ENCODE results near the gene GC. TPM values are rescaled to one million over a fixed set of nuclear protein-coding genes. Genes with fewer than 3 reads are reported as not detected.

Gene GC
- total RNA-seq, 1 experiment from 2014 or later, result not detected

DNA sequence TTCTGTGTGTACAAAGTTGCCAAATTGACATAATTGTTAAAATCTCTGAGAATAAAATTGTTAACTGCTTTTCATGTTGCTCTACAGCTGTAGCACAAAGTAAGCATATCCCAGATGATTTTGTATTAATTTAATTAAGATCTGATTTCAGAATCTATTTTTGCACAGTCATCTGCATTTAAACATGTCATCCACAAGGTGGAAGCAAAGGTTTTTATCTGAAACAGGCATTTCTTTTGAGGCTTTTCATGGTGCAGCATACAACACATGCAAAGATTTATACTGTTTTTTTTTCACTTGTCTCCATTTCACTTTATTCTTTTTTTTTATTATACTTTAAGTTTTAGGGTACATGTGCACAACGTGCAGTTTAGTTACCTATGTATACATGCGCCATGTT is 51.2 kb downstream of the GC start:
- no peak overlapping the region for H2AFZ ChIP-seq
- intact Hi-C loops (cut with micrococcal nuclease; ENCODE audit: unreplicated experiment), result loop anchor here (1.0 kb wide), 1 partner anchor 554 kb away; no protein-coding TSS in a partner anchor
- no peak for TF ChIP-seq EZH2 (IDR thresholded peaks at IDR 0.05; ENCODE audit: low read depth)
- TF ChIP-seq, protein P1, sequence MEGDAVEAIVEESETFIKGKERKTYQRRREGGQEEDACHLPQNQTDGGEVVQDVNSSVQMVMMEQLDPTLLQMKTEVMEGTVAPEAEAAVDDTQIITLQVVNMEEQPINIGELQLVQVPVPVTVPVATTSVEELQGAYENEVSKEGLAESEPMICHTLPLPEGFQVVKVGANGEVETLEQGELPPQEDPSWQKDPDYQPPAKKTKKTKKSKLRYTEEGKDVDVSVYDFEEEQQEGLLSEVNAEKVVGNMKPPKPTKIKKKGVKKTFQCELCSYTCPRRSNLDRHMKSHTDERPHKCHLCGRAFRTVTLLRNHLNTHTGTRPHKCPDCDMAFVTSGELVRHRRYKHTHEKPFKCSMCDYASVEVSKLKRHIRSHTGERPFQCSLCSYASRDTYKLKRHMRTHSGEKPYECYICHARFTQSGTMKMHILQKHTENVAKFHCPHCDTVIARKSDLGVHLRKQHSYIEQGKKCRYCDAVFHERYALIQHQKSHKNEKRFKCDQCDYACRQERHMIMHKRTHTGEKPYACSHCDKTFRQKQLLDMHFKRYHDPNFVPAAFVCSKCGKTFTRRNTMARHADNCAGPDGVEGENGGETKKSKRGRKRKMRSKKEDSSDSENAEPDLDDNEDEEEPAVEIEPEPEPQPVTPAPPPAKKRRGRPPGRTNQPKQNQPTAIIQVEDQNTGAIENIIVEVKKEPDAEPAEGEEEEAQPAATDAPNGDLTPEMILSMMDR (conservative IDR thresholded peaks at IDR 0.05), result peak; percentile 62
- H3K9me3 ChIP-seq (ENCODE audit: insufficient read depth, low read depth), result no peaks in the 10 kb centered on the region
- H3K27ac ChIP-seq, result no peak overlapping the region
- H3K4me2 ChIP-seq, result no peak overlapping the region
- ChIA-PET CTCF (no interaction called here), POLR2A (ENCODE audit: unreplicated experiment) (no interaction called here)
- no peaks in the 10 kb centered on the region for H3K4me1 ChIP-seq (replicated peaks; ENCODE audit: insufficient read depth)
- no TSS peak for BruUV-seq (replicated peaks)
- H3F3A ChIP-seq (ENCODE audit: insufficient read depth, low read depth), result no peaks in the 10 kb centered on the region
- H3K36me3 ChIP-seq (ENCODE audit: low read depth), result no peaks in the 10 kb centered on the region
- no peaks in the 10 kb centered on the region for H3K27me3 ChIP-seq (ENCODE audit: insufficient read depth, low read depth)
- no peak for DNase-seq
- H3K79me2 ChIP-seq (ENCODE audit: low read depth), result no peaks in the 10 kb centered on the region
- no peaks in the 10 kb centered on the region for H3K9me2 ChIP-seq (ENCODE audit: insufficient read depth)
- H3K4me3 ChIP-seq, result no peak overlapping the region
- H4K20me1 ChIP-seq (ENCODE audit: insufficient read depth), result no peaks in the 10 kb centered on the region

DNA sequence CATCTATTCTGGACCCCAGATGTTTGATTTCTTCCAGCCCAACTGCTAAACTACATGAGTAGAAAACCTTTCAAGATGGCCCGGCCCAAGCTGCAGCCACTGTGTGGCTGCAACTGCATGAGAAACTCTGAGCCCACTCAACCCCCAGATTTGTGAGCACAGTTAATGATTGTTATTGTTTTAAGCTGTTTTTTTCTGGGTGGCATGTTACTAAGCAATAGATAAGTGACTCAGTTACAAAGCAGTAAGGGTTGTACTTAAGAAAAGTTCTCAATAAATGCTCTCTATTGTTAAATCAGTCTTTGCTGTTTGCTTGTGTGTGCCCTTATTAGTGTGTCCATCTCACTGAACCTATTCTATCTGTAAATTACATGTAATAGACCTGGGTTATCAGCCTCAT is 51.8 kb downstream of the GC start:
- no peaks in the 10 kb centered on the region for H3K9me3 ChIP-seq (ENCODE audit: insufficient read depth, low read depth)
- ChIA-PET CTCF (no interaction called here), POLR2A (ENCODE audit: unreplicated experiment) (no interaction called here)
- H2AFZ ChIP-seq, result no peak overlapping the region
- H3K4me3 ChIP-seq, result no peak overlapping the region
- no peak for TF ChIP-seq EZH2 (IDR thresholded peaks at IDR 0.05; ENCODE audit: low read depth)
- TF ChIP-seq, protein P1 (conservative IDR thresholded peaks at IDR 0.05), result no peak
- no peaks in the 10 kb centered on the region for H3K4me1 ChIP-seq (replicated peaks; ENCODE audit: insufficient read depth)
- BruUV-seq (replicated peaks), result no TSS peak
- no peak for DNase-seq
- H4K20me1 ChIP-seq (ENCODE audit: insufficient read depth), result no peaks in the 10 kb centered on the region
- H3K79me2 ChIP-seq (ENCODE audit: low read depth), result no peaks in the 10 kb centered on the region
- no peak overlapping the region for H3K27ac ChIP-seq
- H3K27me3 ChIP-seq (ENCODE audit: insufficient read depth, low read depth), result no peaks in the 10 kb centered on the region
- intact Hi-C loops (cut with micrococcal nuclease; ENCODE audit: unreplicated experiment), result loop anchor here (1.0 kb wide), 1 partner anchor 554 kb away; no protein-coding TSS in a partner anchor
- H3F3A ChIP-seq (ENCODE audit: insufficient read depth, low read depth), result no peaks in the 10 kb centered on the region
- no peaks in the 10 kb centered on the region for H3K9me2 ChIP-seq (ENCODE audit: insufficient read depth)
- no peak overlapping the region for H3K4me2 ChIP-seq
- no peaks in the 10 kb centered on the region for H3K36me3 ChIP-seq (ENCODE audit: low read depth)

DNA sequence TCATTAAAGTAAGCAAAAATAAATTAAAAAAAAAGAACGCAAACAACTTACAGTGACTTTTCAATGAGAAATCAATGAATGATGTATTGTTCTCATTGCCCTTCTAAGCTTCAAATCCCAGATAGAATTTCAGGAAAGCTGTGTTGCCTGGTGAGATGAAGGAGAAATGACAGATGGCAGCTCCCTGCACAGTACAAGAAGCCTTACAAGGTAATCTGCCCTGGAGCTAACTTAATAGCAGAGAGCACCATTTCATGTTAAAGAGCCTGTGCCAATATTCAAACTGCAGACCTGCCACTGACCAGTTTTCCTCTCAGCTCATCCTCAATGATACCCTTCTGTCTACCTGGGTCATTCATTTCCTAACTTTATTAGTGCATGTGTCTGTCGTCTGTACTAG is 54.0 kb downstream of the GC start:
- no peak overlapping the region for H3K4me3 ChIP-seq
- CTCF ChIA-PET, result interaction anchor here (0.7 kb wide), 1 partner anchor 326 kb away, joined by 5 read pairs; no protein-coding TSS in a partner anchor
- H3K4me2 ChIP-seq, result no peak overlapping the region
- POLR2A ChIA-PET (ENCODE audit: unreplicated experiment), result no interaction called here
- H3K27ac ChIP-seq, result no peak overlapping the region
- no peak overlapping the region for H2AFZ ChIP-seq
- no peak for DNase-seq
- no peaks in the 10 kb centered on the region for H3K79me2 ChIP-seq (ENCODE audit: low read depth)
- H3K36me3 ChIP-seq (ENCODE audit: low read depth), result no peaks in the 10 kb centered on the region
- no peaks in the 10 kb centered on the region for H3K9me3 ChIP-seq (ENCODE audit: insufficient read depth, low read depth)
- intact Hi-C loops (cut with micrococcal nuclease; ENCODE audit: unreplicated experiment), result no loop called here
- H3F3A ChIP-seq (ENCODE audit: insufficient read depth, low read depth), result no peaks in the 10 kb centered on the region
- H3K4me1 ChIP-seq (replicated peaks; ENCODE audit: insufficient read depth), result no peaks in the 10 kb centered on the region
- H3K27me3 ChIP-seq (ENCODE audit: insufficient read depth, low read depth), result no peaks in the 10 kb centered on the region
- no peaks in the 10 kb centered on the region for H3K9me2 ChIP-seq (ENCODE audit: insufficient read depth)
- TF ChIP-seq, protein P1 (conservative IDR thresholded peaks at IDR 0.05), result no peak
- TF ChIP-seq EZH2 (IDR thresholded peaks at IDR 0.05; ENCODE audit: low read depth), result no peak
- no peaks in the 10 kb centered on the region for H4K20me1 ChIP-seq (ENCODE audit: insufficient read depth)
- no TSS peak for BruUV-seq (replicated peaks)
